Cardiac muscle cell (in vitro differentiated cells and primary cell): ENCODE measurements around the gene JUND. TPM values are rescaled to one million over a fixed set of nuclear protein-coding genes. Genes with fewer than 3 reads are reported as not detected.

Source experiments
- DNase-seq, 2 donors: peaks; one replicate each; pipeline versions ENCODE4 v3.0.0 to v3.0.0-alpha.2; 2010 to 2017; ENCODE audit warnings: low read depth in 1 of 2, low spot score in 1 of 2
- H3K27ac ChIP-seq: fragments of 200-600 bp; sonication (generic); 2 replicates; pipeline ENCODE4 v1.5.1; 2016
- H3K27me3 ChIP-seq: fragments of 200-600 bp; sonication (generic); 2 replicates; pipeline ENCODE4 v1.6.0; 2016; ENCODE audit warnings: control low read depth
- H3K36me3 ChIP-seq: fragments of 200-600 bp; sonication (generic); 2 replicates; pipeline ENCODE4 v1.5.1; 2016; ENCODE audit warnings: control low read depth
- H3K4me1 ChIP-seq: fragments of 200-600 bp; sonication (generic); 2 replicates; pipeline ENCODE4 v1.8.1; 2017; ENCODE audit warnings: low read depth, mild to moderate bottlenecking, mixed run types
- H3K4me3 ChIP-seq: fragments of 200-600 bp; sonication (generic); 2 replicates; pipeline ENCODE4 v1.5.1; 2016; ENCODE audit warnings: mild to moderate bottlenecking
- H3K9me3 ChIP-seq: fragments of 200-600 bp; sonication (generic); 2 replicates; pipeline ENCODE4 v1.5.1; 2017; ENCODE audit warnings: low read depth, mild to moderate bottlenecking, control low read depth
- polyA plus RNA-seq: library from polyadenylated mRNA; unstranded; fragments of >200 nt; fragmentation: Nextera tagmentation; extraction: Ambion mirVana; gene quantifications from 2 replicates; pipeline ENCODE4 v1.2.1, GENCODE V29; 2016
- total RNA-seq: library from RNA; depleted of rRNA; stranded (reverse); fragments of >200 nt; gene quantifications from 2 replicates; pipeline ENCODE4 v1.2.3, GENCODE V29; 2016
- TF ChIP-seq, protein P1 (sequence below): IDR thresholded peaks from 2 replicates; pipeline ENCODE4 v1.5.1; 2012; ENCODE audit warnings: low read depth, mild to moderate bottlenecking, low read length

Gene JUND
- total and polyA plus RNA-seq, 2 experiments from 2014 or later = 265 to 430 TPM

GRCh38 chr19:18322759-18323460 lies 41.5 kb upstream of the JUND start, which contains the start of gene LSM4:
TSS of gene LSM4 (minus strand) at chr19:18323076. CDS start at chr19:18323020, 56 bp downstream.
- H3K27me3 ChIP-seq = no peaks in the 10 kb centered on the region
- H3K9me3 ChIP-seq = no peaks in the 10 kb centered on the region
- H3K27ac ChIP-seq = peak within 1 kb of the TSS; percentile 85
- no peaks in the 10 kb centered on the region for H3K36me3 ChIP-seq
- H3K4me1 ChIP-seq = peaks cover 19% of the 10 kb centered on the region
- peak; percentile 98 to 99 for DNase-seq
- peak within 1 kb of the TSS; percentile 72 for H3K4me3 ChIP-seq
- TF ChIP-seq, protein P1, sequence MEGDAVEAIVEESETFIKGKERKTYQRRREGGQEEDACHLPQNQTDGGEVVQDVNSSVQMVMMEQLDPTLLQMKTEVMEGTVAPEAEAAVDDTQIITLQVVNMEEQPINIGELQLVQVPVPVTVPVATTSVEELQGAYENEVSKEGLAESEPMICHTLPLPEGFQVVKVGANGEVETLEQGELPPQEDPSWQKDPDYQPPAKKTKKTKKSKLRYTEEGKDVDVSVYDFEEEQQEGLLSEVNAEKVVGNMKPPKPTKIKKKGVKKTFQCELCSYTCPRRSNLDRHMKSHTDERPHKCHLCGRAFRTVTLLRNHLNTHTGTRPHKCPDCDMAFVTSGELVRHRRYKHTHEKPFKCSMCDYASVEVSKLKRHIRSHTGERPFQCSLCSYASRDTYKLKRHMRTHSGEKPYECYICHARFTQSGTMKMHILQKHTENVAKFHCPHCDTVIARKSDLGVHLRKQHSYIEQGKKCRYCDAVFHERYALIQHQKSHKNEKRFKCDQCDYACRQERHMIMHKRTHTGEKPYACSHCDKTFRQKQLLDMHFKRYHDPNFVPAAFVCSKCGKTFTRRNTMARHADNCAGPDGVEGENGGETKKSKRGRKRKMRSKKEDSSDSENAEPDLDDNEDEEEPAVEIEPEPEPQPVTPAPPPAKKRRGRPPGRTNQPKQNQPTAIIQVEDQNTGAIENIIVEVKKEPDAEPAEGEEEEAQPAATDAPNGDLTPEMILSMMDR = no peak

DNA sequence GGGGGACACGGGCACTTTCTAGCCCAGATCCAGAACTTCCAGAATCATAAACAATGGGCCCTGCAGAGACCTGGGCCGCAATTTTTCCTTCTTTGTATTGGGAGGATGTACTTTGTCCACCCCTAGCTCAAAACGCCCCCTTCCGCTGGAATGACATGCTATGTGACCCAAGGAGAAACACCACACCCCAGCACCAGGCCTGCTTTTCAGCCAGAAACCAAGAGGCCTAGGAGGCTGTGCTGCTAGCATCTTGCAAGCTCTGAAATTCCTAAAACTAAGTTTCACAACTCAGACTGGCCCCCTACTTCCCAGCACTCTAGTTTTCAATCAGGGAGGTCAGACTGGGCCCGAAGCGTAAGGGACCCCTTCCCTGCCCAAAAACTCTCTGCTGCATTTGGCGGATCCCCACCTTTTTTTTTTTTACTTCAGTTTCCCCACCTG lies 40.9 kb upstream of the JUND start:
- H3K36me3 ChIP-seq = no peaks in the 10 kb centered on the region
- peak overlapping the region; percentile 72 for H3K4me3 ChIP-seq
- no peaks in the 10 kb centered on the region for H3K27me3 ChIP-seq
- peak; percentile 60 to 63 for DNase-seq
- peak overlapping the region; percentile 84 for H3K27ac ChIP-seq
- peaks cover 19% of the 10 kb centered on the region for H3K4me1 ChIP-seq
- H3K9me3 ChIP-seq = no peaks in the 10 kb centered on the region
- TF ChIP-seq, protein P1 = peak; percentile 24

- no peaks in the 10 kb centered on the region for H3K9me3 ChIP-seq
- TF ChIP-seq, protein P1 = no peak
- no peaks in the 10 kb centered on the region for H3K36me3 ChIP-seq
- peak overlapping the region; percentile 84 for H3K27ac ChIP-seq
- DNase-seq = peak in 1 of 2 donors; percentile 50
- H3K4me3 ChIP-seq = no peak overlapping the region
- H3K4me1 ChIP-seq = peaks cover 19% of the 10 kb centered on the region
- H3K27me3 ChIP-seq = no peaks in the 10 kb centered on the region
Observed at GRCh38 chr19:18321734-18322102, 40.3 kb upstream of the JUND start.

- Histone ChIP-seq H3K4me1 (peaks cover 19% of the 10 kb centered on the region), H3K4me3 (no peak overlapping the region), H3K36me3 (no peaks in the 10 kb centered on the region), H3K9me3 (no peaks in the 10 kb centered on the region), H3K27ac (peak overlapping the region; percentile 84), H3K27me3 (no peaks in the 10 kb centered on the region)
- TF ChIP-seq, protein P1 = no peak
- no peak for DNase-seq
Observed at GRCh38 chr19:18320865-18321733, 39.7 kb upstream of the JUND start.

DNA sequence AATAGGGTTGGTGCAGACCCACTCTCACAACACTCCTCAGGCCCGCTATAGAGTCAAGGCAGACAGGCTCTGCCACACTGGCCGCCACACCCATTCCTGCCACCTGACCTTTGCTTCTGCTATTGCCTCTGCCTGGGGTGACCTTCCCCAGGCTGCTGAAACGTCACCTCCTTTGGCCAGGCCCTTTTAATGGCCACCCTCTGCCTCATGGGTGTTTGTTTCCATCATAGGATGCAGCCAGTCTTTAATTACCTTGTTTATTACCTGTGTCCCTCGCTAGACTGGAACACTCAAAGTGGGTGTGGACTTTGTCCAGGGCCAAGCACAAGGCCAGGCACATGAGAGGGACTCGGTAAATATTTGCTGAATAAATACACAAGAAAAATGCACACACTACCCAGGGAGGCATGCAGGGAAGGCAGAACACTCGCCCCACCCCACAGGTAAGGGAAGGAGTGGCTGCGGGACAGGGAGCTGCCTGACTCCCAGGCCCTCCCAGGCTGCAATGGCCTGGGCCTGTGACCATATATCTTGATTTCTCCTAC lies 38.2 kb upstream of the JUND start:
- H3K4me1 ChIP-seq = peaks cover 19% of the 10 kb centered on the region
- TF ChIP-seq, protein P1 = no peak
- no peak for DNase-seq
- no peak overlapping the region for H3K4me3 ChIP-seq
- no peaks in the 10 kb centered on the region for H3K9me3 ChIP-seq
- H3K36me3 ChIP-seq = no peaks in the 10 kb centered on the region
- peak overlapping the region; percentile 5 for H3K27ac ChIP-seq
- H3K27me3 ChIP-seq = no peaks in the 10 kb centered on the region
